NT2/D1 (cell line): Measurements from ENCODE around the gene UBAP1L.

Experiments
- SUZ12 ChIP-seq: IDR thresholded peaks from 2 replicates; pipeline ENCODE4 v1.6.1; 2011; ENCODE audit not compliant: insufficient read length, insufficient read depth; ENCODE audit errors: extremely low read depth
- YY1 ChIP-seq: IDR thresholded peaks from 2 replicates; pipeline ENCODE4 v1.6.1; 2011; ENCODE audit not compliant: insufficient read length, insufficient read depth
- ZNF274 ChIP-seq: IDR thresholded peaks from 2 replicates; pipeline ENCODE4 v1.6.1; 2011; ENCODE audit warnings: mild to moderate bottlenecking, low read depth, low read length

- no peak for TF ChIP-seq SUZ12
- no peak for TF ChIP-seq ZNF274
- no peak for TF ChIP-seq YY1
These were observed 46.6 kb downstream of the UBAP1L start for GRCh38 chr15:65068403-65068788.
